ENCODE results near the gene LSAMP.

LSAMP gene

GRCh38 chr3:116429479-116430269 lies 15.6 kb downstream of the LSAMP start:
- DNase-seq: no peak

GRCh38 chr3:116426036-116426435 lies 19.3 kb downstream of the LSAMP start:
- no peak for DNase-seq

- DNase-seq: no peak
Measured at GRCh38 chr3:116425126-116425525, 20.2 kb downstream of the LSAMP start.

GRCh38 chr3:116423945-116424344 lies 21.3 kb downstream of the LSAMP start:
- no peak for DNase-seq

- DNase-seq: no peak
Measured at GRCh38 chr3:116423374-116423773, 21.9 kb downstream of the LSAMP start.

GRCh38 chr3:116417151-116417550 lies 28.1 kb downstream of the LSAMP start:
- DNase-seq: no peak

GRCh38 chr3:116413319-116413718 lies 32.0 kb downstream of the LSAMP start:
- no peak for DNase-seq

GRCh38 chr3:116408473-116408872 lies 36.8 kb downstream of the LSAMP start:
- no peak for DNase-seq

GRCh38 chr3:116405231-116405630 lies 40.1 kb downstream of the LSAMP start:
- DNase-seq: no peak

GRCh38 chr3:116399701-116400226 lies 45.5 kb downstream of the LSAMP start:
- DNase-seq: no peak

- no peak for DNase-seq
Measured at GRCh38 chr3:116394365-116394764, 50.9 kb downstream of the LSAMP start.

GRCh38 chr3:116393199-116393598 lies 52.1 kb downstream of the LSAMP start:
- no peak for DNase-seq

GRCh38 chr3:116392291-116392690 lies 53.0 kb downstream of the LSAMP start:
- DNase-seq: no peak

- DNase-seq: no peak
Measured at GRCh38 chr3:116391296-116392201, 53.7 kb downstream of the LSAMP start.

GRCh38 chr3:116390318-116390717 lies 55.0 kb downstream of the LSAMP start:
- DNase-seq: no peak

GRCh38 chr3:116388867-116389385 lies 56.4 kb downstream of the LSAMP start:
- DNase-seq: no peak

- no peak for DNase-seq
Measured at GRCh38 chr3:116386168-116386567, 59.1 kb downstream of the LSAMP start.

GRCh38 chr3:116384717-116385116 lies 60.6 kb downstream of the LSAMP start:
- no peak for DNase-seq

- no peak for DNase-seq
Measured at GRCh38 chr3:116378077-116378476, 67.2 kb downstream of the LSAMP start.

- DNase-seq: no peak
Measured at GRCh38 chr3:116374901-116375300, 70.4 kb downstream of the LSAMP start.

GRCh38 chr3:116367761-116368395 lies 77.4 kb downstream of the LSAMP start:
- no peak for DNase-seq

GRCh38 chr3:116356056-116356455 lies 89.2 kb downstream of the LSAMP start:
- no peak for DNase-seq

GRCh38 chr3:116354382-116354781 lies 90.9 kb downstream of the LSAMP start:
- DNase-seq: no peak

Measured in activated CD8-positive, alpha-beta memory T cell treated with anti-CD3 and anti-CD28 coated beads for 24 hours (primary cell).